ENCODE data around the gene PRSS56.

Gene PRSS56

GRCh38 chr2:232574674-232575403, 54.7 kb downstream of the PRSS56 start:
- no peak for DNase-seq

Data from suppressor macrophage treated with lipopolysaccharide for 1 hour (primary cell).